ENCODE measurements around the gene MLH3.

Gene MLH3

DNA sequence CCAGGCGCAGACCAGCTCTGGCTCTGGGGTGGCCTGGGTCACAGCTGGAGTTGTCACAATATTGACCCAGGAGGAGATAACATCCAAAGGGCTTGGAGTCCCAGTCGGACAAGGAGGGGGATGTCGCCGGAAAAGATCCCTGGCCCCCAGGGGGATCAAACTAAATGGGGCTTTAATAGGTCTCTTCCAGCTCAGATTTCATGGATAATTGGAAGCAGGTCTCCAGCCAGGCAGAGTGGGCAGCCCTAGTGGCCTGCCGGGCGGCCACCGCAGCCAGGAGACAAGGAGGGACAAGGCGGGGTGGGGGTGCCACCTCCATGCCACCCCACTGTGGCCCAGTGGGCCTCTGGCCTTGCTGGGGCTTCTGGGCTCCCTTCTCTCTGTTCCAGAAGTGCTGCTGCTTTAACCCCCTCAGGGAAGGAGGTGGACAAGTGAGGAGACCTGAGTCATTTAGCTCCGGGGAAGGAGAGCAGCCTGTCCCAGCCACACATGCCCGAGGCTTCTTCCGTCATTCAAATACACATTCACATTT, 72.8 kb downstream of the MLH3 start:
- no peak for TF ChIP-seq CTCF (conservative IDR thresholded peaks at IDR 0.05; ENCODE audit: low read length)
- H3K4me3 ChIP-seq (ENCODE audit: low read length): no peak overlapping the region
- no peak for DNase-seq (ENCODE audit: low read depth)

GRCh38 chr14:74977901-74978385, 73.3 kb downstream of the MLH3 start:
- no peak for TF ChIP-seq CTCF (conservative IDR thresholded peaks at IDR 0.05; ENCODE audit: low read length)
- no peak for DNase-seq (ENCODE audit: low read depth)
- no peak overlapping the region for H3K4me3 ChIP-seq (ENCODE audit: low read length)

- no peak for TF ChIP-seq CTCF (conservative IDR thresholded peaks at IDR 0.05; ENCODE audit: low read length)
- no peak for DNase-seq (ENCODE audit: low read depth)
- no peak overlapping the region for H3K4me3 ChIP-seq (ENCODE audit: low read length)
These were observed 73.9 kb downstream of the MLH3 start for GRCh38 chr14:74977164-74977900.

- H3K4me3 ChIP-seq (ENCODE audit: low read length): no peak overlapping the region
- TF ChIP-seq CTCF (conservative IDR thresholded peaks at IDR 0.05; ENCODE audit: low read length): no peak
- no peak for DNase-seq (ENCODE audit: low read depth)
These were observed 74.8 kb downstream of the MLH3 start for GRCh38 chr14:74976264-74977113.

DNA sequence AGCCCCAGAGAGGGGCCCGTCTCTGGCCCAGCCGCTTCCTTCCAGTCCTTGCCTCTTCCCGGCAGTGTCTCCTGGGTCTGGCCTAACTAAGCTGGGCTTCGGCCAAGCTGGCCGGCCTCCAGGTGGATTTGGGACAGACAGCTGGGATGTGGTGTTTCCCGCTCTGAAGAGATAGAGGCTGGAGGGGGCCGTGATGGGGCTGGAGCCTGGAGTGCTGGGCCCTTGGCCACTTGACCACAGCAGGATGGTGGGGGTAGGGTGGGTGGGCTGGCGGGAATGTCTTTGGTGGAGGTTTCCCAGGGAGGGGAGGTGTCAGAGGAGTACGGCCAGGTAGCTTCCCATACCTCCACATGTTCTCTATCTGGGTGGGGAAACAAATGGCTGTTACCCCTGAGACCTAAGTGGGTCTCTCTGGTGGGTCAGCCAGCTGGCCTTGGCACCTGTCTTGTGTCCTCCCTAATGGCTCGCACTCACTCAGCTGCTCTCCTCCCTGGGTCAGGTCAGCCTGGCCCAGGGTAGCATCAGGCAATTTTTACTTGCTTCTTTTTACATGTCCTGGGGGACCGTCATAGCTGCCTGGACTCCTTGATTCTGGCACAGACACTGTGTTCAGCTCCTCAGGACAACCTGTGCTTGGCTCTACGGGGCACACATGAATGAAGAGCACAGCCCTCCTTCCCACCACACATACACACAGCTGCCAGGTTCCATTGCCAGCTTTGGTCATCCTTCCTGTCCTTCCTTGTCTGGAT, 76.0 kb downstream of the MLH3 start:
- DNase-seq (ENCODE audit: low read depth): no peak
- TF ChIP-seq CTCF (conservative IDR thresholded peaks at IDR 0.05; ENCODE audit: low read length): no peak

DNA sequence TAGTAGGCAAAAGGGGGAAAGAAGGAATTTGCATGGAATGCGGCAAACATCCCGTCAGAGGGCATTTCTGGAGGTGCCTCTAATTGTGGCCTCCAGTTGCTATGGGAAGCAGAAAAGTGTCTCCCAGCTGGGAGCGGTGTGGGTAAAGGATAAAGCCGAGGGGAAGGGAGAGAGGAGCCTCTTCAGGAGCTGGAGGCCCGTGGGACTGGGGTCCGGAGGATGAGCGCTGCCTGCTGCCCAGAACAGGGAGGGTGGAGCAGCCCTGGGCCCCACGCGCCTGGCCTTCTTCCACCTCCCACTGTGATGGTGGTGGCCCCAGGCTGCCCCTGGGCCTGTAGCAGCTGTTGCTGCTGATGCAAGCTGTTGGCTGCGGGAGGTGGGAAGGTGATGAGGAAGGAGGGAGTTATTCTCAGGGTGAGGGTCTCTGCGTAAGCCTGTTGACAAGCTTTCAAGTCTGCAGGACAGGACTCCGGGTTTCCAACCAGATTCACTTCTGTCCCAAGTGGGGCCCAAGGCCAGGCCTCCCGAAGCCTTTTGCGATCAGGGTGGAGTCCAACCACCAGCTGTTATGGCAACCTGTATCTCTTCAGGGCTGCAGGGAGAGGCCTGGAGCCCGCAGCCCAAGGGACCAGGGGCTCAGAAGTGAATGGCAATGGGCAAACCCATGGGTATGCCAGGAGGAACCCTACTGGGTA, 76.8 kb downstream of the MLH3 start:
- DNase-seq (ENCODE audit: low read depth): no peak
- no peak for TF ChIP-seq CTCF (conservative IDR thresholded peaks at IDR 0.05; ENCODE audit: low read length)
- no peak overlapping the region for H3K4me3 ChIP-seq (ENCODE audit: low read length)

More for the DNA sequence above, 76.0 kb downstream of the MLH3 start:
- H3K4me3 ChIP-seq (ENCODE audit: low read length): no peak overlapping the region
